Hepatocyte (in vitro differentiated cells): Measurements from ENCODE around the gene PTTG1IP. TPM values are rescaled to one million over a fixed set of nuclear protein-coding genes. Genes with fewer than 3 reads are reported as not detected.

Experiments
- DNase-seq: peaks from one replicate; pipeline ENCODE4 v3.0.0-alpha.2; 2016; ENCODE audit warnings: low spot score
- H2AFZ ChIP-seq: fragments of 200-600 bp; sonication (generic); 2 replicates; pipeline ENCODE4 v1.6.0; 2016; ENCODE audit warnings: antibody characterized with exemption, mild to moderate bottlenecking
- H3K27ac ChIP-seq: fragments of 200-600 bp; sonication (generic); 2 replicates; pipeline ENCODE4 v1.5.1; 2016; ENCODE audit warnings: mild to moderate bottlenecking
- H3K27me3 ChIP-seq: fragments of 200-600 bp; sonication (generic); 2 replicates; pipeline ENCODE4 v1.6.1; 2016
- H3K36me3 ChIP-seq: fragments of 200-600 bp; sonication (generic); replicated peaks from 2 replicates; pipeline ENCODE4 v1.5.1; 2016; ENCODE audit warnings: low read depth; ENCODE audit not compliant: insufficient read depth
- H3K4me1 ChIP-seq: fragments of 200-600 bp; sonication (generic); 2 replicates; pipeline ENCODE4 v1.5.1; 2016; ENCODE audit warnings: mild to moderate bottlenecking, moderate library complexity; ENCODE audit not compliant: insufficient read depth
- H3K4me2 ChIP-seq: fragments of 200-600 bp; sonication (generic); 2 replicates; pipeline ENCODE4 v1.6.0; 2016
- H3K4me3 ChIP-seq: fragments of 200-600 bp; sonication (generic); 2 replicates; pipeline ENCODE4 v1.5.1; 2016; ENCODE audit warnings: mild to moderate bottlenecking
- H3K79me2 ChIP-seq: fragments of 200-600 bp; sonication (generic); 2 replicates; pipeline ENCODE4 v1.6.0; 2017; ENCODE audit warnings: mild to moderate bottlenecking
- H3K9me2 ChIP-seq: fragments of 200-600 bp; sonication (generic); replicated peaks from 2 replicates; pipeline ENCODE4 v1.6.0; 2017; ENCODE audit warnings: mild to moderate bottlenecking; ENCODE audit not compliant: insufficient read depth
- H3K9me3 ChIP-seq: fragments of 200-600 bp; sonication (generic); 2 replicates; pipeline ENCODE4 v1.5.1; 2016; ENCODE audit warnings: low read depth, mild to moderate bottlenecking
- H4K20me1 ChIP-seq: fragments of 200-600 bp; sonication (generic); 2 replicates; pipeline ENCODE4 v1.6.0; 2016; ENCODE audit warnings: mild to moderate bottlenecking; ENCODE audit not compliant: insufficient read depth, poor library complexity, severe bottlenecking
- EZH2 ChIP-seq: fragments of 200-600 bp; sonication (generic); IDR thresholded peaks from 2 replicates; pipeline ENCODE4 v1.6.1; 2016; ENCODE audit warnings: antibody characterized with exemption, mild to moderate bottlenecking, borderline replicate concordance
- EZH2phosphoT487 ChIP-seq: fragments of 200-600 bp; sonication (generic); IDR thresholded peaks from one replicate; pipeline ENCODE4 v1.6.1; 2018; ENCODE audit warnings: antibody characterized with exemption, mild to moderate bottlenecking, low read depth, moderate library complexity; ENCODE audit not compliant: unreplicated experiment, severe bottlenecking
- WGBS: methylation state at CpG from one replicate; pipeline ENCODE4 v1.1.6; 2016; ENCODE audit warnings: low lambda C conversion rate; ENCODE audit errors: missing lambda C conversion rate; 5-methylcytosine and 5-hydroxymethylcytosine counted together
- polyA plus RNA-seq: library from polyadenylated mRNA; unstranded; fragments of >200 nt; fragmentation: Nextera tagmentation; extraction: Ambion mirVana; gene quantifications from 2 replicates; pipeline ENCODE4 v1.2.1, GENCODE V29; 2016
- total RNA-seq: library from RNA; depleted of rRNA; stranded (reverse); fragments of >200 nt; gene quantifications from 2 replicates; pipeline ENCODE4 v1.2.3, GENCODE V29; 2014
- TF ChIP-seq, protein P1 (sequence below): fragments of 200-600 bp; sonication (generic); IDR thresholded peaks from 2 replicates; pipeline ENCODE4 v1.5.1; 2016; ENCODE audit warnings: antibody characterized with exemption, mild to moderate bottlenecking; ENCODE audit not compliant: poor library complexity

The PTTG1IP gene
- total and polyA plus RNA-seq, 2 experiments from 2014 or later: 344 to 362 TPM

DNA sequence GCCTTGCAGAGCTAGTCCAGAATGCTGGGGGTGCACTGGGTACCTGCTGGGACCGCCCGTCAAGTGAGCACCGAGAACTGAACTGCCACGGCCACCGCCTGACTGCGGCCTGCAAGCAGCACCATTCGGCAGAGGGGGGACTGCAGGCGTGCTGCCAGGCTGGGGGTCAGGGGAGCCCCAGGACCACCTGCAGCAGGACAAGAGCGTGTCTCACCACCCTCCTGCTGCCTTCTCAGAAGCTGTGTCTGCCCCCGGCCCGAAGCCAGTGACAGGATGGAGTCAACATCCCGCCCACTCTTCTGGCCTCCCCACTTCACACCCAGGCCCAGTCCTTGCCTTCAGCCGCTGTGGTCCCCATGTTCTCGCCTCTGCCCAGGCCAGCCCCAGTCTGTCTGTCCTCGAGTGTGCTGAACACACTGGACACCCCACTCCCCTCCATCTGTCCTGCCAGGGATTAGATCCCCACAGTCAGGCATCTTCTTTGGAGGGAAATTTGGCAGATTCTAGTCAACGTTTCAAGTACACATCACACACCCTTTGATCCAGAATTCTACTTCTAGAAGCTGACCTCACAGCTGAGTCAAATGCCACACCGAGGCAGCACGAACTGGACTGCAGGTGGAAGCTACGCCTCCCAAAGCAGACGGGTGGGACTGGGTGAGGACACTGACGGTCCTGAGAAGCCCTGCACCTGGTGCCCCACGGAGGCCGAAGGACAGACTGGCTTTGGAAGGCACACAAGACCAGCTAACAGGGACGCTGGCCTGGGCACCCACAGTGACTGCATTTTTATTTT, 26.0 kb downstream of the PTTG1IP start:
- 93% methylated on average over 24 of the region's 24 CpGs for WGBS
- Histone ChIP-seq H3K27ac (no peak overlapping the region), H2AFZ (no peak overlapping the region), H3K9me3 (no peaks in the 10 kb centered on the region), H3K4me3 (no peak overlapping the region), H3K4me2 (no peak overlapping the region), H4K20me1 (peaks cover 5% of the 10 kb centered on the region), H3K36me3 (peaks cover 4% of the 10 kb centered on the region), H3K9me2 (no peaks in the 10 kb centered on the region), H3K27me3 (no peaks in the 10 kb centered on the region), H3K4me1 (peaks cover 28% of the 10 kb centered on the region), H3K79me2 (peaks cover 16% of the 10 kb centered on the region)
- no peak for DNase-seq
- TF ChIP-seq EZH2phosphoT487 (no peak), EZH2 (no peak)
- TF ChIP-seq, protein P1, sequence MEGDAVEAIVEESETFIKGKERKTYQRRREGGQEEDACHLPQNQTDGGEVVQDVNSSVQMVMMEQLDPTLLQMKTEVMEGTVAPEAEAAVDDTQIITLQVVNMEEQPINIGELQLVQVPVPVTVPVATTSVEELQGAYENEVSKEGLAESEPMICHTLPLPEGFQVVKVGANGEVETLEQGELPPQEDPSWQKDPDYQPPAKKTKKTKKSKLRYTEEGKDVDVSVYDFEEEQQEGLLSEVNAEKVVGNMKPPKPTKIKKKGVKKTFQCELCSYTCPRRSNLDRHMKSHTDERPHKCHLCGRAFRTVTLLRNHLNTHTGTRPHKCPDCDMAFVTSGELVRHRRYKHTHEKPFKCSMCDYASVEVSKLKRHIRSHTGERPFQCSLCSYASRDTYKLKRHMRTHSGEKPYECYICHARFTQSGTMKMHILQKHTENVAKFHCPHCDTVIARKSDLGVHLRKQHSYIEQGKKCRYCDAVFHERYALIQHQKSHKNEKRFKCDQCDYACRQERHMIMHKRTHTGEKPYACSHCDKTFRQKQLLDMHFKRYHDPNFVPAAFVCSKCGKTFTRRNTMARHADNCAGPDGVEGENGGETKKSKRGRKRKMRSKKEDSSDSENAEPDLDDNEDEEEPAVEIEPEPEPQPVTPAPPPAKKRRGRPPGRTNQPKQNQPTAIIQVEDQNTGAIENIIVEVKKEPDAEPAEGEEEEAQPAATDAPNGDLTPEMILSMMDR: no peak

DNA sequence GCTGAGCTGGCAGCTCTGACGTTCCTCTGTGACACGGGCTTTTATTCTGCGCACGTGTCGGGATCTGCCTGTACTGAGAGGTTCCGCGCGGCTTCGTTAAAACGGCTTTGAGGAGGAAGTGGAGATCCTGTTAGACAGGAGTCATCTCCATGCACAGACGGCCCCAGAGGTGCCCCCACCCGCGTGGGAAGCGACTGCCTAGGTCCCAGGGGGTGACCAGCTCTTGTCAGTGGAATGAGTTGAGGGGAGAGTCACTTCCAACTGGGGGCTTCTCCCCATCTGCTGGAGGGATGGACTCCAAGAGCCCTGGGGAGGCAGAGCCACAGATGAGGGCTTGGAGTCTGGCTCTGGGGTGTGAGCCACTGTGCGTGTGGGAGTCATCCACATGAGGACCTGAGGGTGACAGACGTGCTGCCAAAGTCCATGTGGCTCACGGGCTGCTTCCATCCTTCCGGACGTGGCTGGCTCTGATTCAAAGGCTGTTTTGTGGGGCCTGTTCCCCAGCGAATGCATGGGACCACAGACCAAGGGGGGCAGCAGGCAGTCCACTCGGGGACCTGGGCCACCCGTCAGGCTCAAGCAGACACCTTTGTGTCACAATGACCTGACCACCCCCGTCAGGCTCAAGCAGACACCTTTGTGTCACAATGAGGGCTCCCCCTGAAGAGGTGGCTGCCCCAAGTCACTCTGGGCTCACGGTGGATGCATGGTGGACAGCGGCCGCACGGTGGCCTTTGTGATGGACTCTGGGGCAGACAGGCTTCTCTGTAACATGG, 26.8 kb downstream of the PTTG1IP start:
- 64% methylated on average over 27 of the region's 27 CpGs for WGBS
- Histone ChIP-seq H3K9me2 (no peaks in the 10 kb centered on the region), H3K9me3 (no peaks in the 10 kb centered on the region), H2AFZ (no peak overlapping the region), H3K79me2 (peaks cover 8% of the 10 kb centered on the region), H3K27ac (peak overlapping the region; percentile 45), H3K36me3 (peaks cover 4% of the 10 kb centered on the region), H3K4me1 (peaks cover 25% of the 10 kb centered on the region), H4K20me1 (no peaks in the 10 kb centered on the region), H3K4me2 (peak overlapping the region; percentile 82), H3K27me3 (no peaks in the 10 kb centered on the region), H3K4me3 (no peak overlapping the region)
- TF ChIP-seq EZH2: no peak
- TF ChIP-seq, protein P1: no peak
- no peak for TF ChIP-seq EZH2phosphoT487
- peak; percentile 45 for DNase-seq

DNA sequence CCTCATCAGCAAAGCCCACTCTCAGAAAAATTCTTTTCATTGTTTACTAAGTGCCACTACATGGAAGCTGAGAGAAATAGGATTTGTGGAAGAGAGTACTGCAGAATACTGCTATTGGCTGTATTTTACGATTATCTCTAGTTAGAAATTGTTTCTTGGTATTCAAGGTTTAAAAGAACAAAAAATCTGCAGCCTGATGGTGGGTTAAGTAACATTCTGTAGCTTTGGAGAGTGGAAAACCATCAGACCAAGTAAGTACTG, 27.3 kb downstream of the PTTG1IP start:
- peak overlapping the region; percentile 45 for H3K27ac ChIP-seq
- no peaks in the 10 kb centered on the region for H3K9me3 ChIP-seq
- no peaks in the 10 kb centered on the region for H3K27me3 ChIP-seq
- 68% methylated on average over 1 of the region's 1 CpG for WGBS
- peaks cover 25% of the 10 kb centered on the region for H3K4me1 ChIP-seq
- H3K9me2 ChIP-seq: no peaks in the 10 kb centered on the region
- H3K4me3 ChIP-seq: no peak overlapping the region
- no peaks in the 10 kb centered on the region for H4K20me1 ChIP-seq
- H3K36me3 ChIP-seq: peaks cover 4% of the 10 kb centered on the region
- H3K79me2 ChIP-seq: peaks cover 4% of the 10 kb centered on the region
- H2AFZ ChIP-seq: peak overlapping the region; percentile 5
- no peak for DNase-seq
- TF ChIP-seq EZH2 (no peak), EZH2phosphoT487 (no peak)
- TF ChIP-seq, protein P1: no peak
- H3K4me2 ChIP-seq: peak overlapping the region; percentile 82
